GM19397 (cell line): ENCODE data around the gene PPP6R2.
"Not testable (repeated sequence)": the region's sequence is repeated elsewhere in the genome, so short reads cannot be mapped to it uniquely, and the experiment has no call there.

Experiments
- ATAC-seq: cut with Tn5 transposase; IDR thresholded peaks from one replicate; pipeline ENCODE4 v1.9.1; 2021; ENCODE audit warnings: mild to moderate bottlenecking, moderate library complexity; ENCODE audit not compliant: unreplicated experiment

The PPP6R2 gene

DNA sequence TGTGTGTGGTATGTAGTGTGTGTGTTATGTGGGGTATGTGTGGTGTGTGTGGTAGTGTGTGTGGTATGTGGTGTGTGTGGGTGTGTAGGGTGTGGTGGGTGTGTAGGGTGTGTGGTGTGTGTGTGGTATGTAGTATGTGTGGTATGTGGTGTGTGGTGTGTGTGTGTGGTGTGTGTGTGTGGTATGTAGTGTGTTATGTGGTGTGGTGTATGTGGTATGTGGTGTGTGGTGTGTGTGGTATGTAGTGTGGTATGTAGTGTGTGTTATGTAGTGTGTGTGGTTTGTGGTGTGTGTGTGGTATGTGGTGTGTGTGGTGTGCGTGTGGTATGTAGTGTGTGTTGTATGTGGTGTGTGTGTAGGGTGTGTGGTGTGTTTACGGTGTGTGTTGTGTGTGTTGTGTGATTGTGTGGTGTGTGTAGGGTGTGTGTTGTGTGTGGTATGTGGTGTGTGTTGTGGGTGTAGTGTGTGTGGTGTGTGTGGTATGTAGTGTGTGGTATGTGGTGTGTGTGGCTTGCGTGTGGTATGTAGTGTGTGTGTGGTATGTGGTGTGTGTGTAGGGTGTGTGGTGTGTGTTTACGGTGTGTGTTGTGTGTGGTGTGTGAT, 4.2 kb upstream of the PPP6R2 start:
- no peak for ATAC-seq

GRCh38 chr22:50339945-50340879, 2.9 kb upstream of the PPP6R2 start:
- ATAC-seq: no peak

- peak; percentile 51 for ATAC-seq
Observed at GRCh38 chr22:50341977-50342650, 1.0 kb upstream of the PPP6R2 start.

- ATAC-seq: no peak
Observed at GRCh38 chr22:50343541-50343935, 411 bp downstream of the PPP6R2 start.

GRCh38 chr22:50346470-50346869, 3.3 kb downstream of the PPP6R2 start:
- no peak for ATAC-seq

DNA sequence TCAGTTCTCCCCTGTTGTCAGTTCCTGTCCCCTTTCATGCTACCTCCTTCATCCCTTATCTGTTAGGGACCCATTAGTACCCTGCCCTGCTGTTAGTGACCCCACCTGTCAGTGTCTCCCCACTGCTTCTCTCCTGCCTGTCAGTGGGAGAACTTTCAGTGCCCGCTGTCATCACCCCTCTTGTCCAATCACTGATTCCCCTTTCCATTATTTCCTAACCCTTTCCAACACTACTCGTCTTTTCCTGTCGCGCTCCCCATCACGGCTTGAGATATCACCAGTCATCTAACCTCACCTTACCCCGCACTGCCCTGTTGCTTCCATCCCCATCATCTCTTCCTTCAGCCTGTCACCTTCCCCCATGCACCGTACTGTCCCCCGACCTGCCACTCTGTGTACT, 4.0 kb downstream of the PPP6R2 start:
- ATAC-seq: no peak

DNA sequence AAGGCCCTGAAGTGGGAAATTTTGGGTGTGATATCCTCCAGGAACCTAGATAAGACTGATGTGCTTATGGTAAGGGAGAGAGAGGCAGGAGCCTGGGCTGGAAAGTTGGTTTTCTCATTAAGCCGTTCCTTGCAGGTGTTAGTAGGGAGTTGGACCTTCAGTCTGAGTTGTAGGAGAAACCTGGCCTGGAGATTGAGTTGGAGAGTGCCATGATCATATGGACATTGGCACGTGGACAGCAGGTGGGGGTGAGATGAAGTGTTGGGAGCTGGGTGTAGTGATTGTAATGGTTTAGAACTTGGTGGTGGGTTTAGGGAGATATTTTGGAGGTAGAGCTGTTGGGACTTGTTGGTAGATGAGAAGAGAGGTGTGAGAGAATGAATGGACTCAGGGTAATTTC, 4.9 kb downstream of the PPP6R2 start:
- ATAC-seq: no peak

- no peak for ATAC-seq
Observed at GRCh38 chr22:50356186-50356585, 13.1 kb downstream of the PPP6R2 start.

- ATAC-seq: no peak
Observed at GRCh38 chr22:50357222-50357621, 14.1 kb downstream of the PPP6R2 start.

- no peak for ATAC-seq
Observed at GRCh38 chr22:50357756-50358155, 14.6 kb downstream of the PPP6R2 start.

DNA sequence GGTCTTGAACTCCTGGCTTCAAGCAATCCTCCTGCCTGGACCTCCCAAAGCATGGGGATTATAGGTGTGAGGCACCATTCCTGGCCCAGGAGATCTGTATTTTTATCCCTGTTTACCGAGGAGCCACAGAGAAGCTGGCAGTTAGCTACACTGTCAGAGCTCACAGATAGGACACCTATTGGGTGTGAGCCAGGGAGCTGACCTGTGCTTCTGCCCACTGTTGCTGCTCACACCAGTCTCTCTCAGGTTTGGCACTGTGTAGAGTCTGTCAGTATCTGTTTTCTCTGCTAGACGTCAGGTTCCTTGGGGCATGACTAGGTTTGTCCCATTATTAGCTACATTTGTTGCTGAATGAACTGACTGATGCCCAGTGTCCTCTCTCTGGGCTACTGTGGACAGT, 17.5 kb downstream of the PPP6R2 start:
- no peak for ATAC-seq

DNA sequence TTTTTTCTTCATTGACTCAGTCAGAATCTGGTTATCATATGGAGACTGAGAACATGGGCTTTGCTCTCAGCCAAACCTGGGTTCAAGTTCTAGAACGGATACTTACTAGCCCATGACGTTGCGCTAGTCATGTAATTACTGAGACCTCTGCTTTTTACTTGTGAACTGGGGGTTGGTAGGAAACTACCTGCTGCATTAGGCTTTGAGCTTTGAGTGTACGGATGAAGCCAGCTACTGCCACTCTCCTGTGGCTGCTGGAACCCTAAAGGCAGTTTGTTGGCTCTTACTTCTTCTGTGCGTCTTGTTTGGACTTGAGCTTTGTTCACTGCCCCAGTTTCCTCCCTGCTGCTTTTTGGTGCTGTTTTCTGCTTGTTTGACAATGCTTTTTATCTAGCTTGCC, 18.1 kb downstream of the PPP6R2 start:
- ATAC-seq: no peak

DNA sequence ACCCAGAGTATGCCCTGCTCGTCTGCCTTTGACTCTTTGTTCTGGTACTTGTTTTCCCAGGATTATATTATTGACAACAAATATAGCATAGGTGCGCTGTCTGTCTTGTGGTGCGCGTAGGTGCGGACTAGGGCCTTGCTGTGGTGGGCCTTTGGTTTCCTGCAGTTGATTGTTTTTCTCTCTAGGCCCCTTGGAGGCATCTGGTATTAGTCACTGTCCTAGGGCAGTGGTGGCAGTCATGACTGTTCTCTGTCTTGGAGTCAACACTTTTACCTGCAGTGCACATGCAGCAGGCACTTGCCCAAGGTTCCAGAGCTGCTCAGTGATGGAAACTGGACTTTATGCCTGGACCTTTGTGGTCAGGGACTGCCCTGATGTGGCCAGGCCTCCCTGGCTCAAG, 18.6 kb downstream of the PPP6R2 start:
- no peak for ATAC-seq

DNA sequence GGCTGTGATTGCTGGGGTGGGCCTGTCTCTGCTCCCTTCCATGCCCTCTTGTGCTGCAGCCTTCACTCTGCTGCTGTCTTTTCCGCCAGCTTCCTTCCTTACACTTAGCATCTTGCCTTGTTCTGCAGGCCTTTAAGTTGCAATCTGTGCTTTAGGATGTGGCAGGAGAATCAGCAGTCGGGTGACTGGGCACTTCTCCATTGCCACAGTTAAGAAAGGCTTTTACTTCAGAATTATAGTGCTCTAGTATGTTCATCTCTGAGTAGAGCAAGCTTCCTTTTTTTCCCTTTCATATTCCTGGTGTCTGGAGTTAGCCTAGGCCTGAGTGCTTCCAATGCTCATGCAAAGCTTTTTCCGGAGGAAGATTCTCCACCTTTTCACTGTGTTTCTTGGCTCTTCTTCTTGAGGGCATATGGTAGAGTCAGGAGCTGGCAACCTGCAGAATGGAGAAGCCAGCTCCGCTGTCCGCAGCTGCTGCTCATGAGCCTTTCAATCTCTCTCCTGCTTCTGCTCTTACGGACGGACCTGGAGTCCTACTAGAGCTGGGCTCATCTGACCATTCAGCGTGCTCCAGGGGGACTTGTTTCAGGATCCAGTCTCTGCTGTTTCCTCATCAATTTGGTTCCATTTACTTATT, 20.2 kb downstream of the PPP6R2 start:
- ATAC-seq: no peak

DNA sequence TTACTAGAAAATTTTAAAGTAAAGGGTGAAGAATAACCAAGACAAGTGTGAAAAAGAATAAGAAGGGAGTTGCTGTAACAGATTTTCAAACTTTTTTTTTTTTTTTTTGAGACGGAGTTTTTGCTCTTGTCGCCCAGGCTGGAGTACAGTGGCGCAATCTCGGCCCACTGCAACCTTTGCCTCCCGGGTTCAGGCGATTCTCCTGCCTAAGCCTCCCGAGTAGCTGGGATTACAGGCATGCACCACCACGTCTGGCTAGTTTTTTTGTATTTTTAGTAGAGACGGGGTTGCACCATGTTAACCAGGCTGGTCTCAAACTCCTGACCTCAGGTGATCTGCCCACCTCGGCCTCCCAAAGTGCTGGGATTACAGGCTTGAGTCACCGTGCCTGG, 20.7 kb downstream of the PPP6R2 start:
- not testable (repeated sequence) for ATAC-seq

DNA sequence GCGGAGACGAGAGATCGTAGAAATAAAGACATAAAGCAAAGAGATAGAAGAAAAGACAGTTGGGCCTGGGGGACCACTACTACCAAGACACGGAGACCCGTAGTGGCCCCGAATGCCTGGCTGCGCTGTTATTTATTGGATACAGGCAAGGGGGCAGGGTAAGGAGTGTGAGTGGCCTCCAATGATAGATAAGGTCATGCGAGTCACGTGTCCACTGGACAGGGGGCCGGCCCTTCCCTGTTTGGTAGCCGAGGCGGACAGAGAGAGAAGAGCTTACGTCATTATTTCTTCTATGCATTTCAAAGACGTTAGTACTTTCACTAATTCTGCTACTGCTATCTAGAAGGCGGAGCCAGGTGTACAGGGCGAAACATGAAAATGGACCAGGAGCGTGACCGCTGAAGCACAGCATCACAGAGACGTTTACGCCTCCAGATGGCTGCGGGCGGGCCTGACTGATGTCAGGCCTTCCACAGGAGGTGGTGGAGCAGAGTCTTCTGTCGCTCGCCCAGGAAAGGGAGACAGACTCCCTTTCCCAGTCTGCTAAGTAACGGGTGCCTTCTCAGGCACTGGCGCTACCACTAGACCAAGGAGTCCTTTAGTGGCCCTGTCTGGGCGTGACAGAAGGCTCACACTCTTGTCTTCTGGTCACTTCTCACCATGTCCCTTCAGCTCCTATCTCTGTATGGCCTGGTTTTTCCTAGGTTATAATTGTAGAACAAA, 24.8 kb downstream of the PPP6R2 start:
- ATAC-seq: no peak

- ATAC-seq: no peak
Observed at GRCh38 chr22:50371101-50371648, 28.0 kb downstream of the PPP6R2 start.

- ATAC-seq: no peak
Observed at GRCh38 chr22:50376085-50376651, 33.0 kb downstream of the PPP6R2 start.

GRCh38 chr22:50381021-50381555, 38.0 kb downstream of the PPP6R2 start:
- ATAC-seq: not testable (repeated sequence)
